ENCODE results near the gene TNS1. TPM values are rescaled to one million over a fixed set of nuclear protein-coding genes. Genes with fewer than 3 reads are reported as not detected.
A peak's percentile ranks its signal among the peaks of the same experiment; 100 is the strongest.

The TNS1 gene
- total RNA-seq, 2 donors from 2014 or later: 3.3 to 4.2 TPM

DNA sequence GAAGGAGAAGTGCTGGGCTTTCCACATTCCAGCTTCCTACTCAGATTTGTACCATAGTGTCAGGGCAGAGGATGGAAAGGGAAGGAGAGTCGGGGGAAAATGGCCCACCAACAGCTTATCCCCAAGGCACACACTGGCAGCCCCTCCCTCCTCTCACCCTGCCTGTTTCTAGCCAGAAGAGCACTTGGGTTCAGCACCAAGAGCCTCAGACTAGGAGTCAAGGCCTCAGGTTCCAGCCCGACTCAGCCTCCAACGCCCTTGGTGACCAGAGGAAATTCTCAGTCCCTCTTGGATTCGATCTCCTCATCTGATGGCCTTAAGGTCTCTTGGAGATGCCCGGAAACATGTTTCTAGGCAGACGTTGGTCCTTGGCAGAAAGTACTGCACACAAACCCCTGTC is 53.9 kb downstream of the TNS1 start:
- Histone ChIP-seq H3K9ac (ENCODE audit: extremely low read depth, low read length, poor library complexity, severe bottlenecking) (no peak overlapping the region), H3K27ac (ENCODE audit: low read depth, low read length) (no peak overlapping the region), H3K27me3 (ENCODE audit: control insufficient read depth, insufficient read depth, low read length, poor library complexity, severe bottlenecking) (no peaks in the 10 kb centered on the region), H3K4me3 (ENCODE audit: low read length) (no peak overlapping the region), H3K9me3 (ENCODE audit: control insufficient read depth, low read length) (no peaks in the 10 kb centered on the region), H3K4me1 (ENCODE audit: control insufficient read depth, insufficient read depth, low read length) (no peaks in the 10 kb centered on the region), H3K36me3 (ENCODE audit: control insufficient read depth, insufficient read depth, low read length) (no peaks in the 10 kb centered on the region)
- Mint-ChIP-seq H3K27me3 (ENCODE audit: insufficient read depth) (peaks cover 12% of the 10 kb centered on the region), H3K27ac (no peak overlapping the region), H3K4me3 (no peak overlapping the region), H3K4me1 (peaks cover 23% of the 10 kb centered on the region), H3K9me3 (no peaks in the 10 kb centered on the region), H3K36me3 (ENCODE audit: low read depth) (no peaks in the 10 kb centered on the region)
- TF ChIP-seq, protein P1, sequence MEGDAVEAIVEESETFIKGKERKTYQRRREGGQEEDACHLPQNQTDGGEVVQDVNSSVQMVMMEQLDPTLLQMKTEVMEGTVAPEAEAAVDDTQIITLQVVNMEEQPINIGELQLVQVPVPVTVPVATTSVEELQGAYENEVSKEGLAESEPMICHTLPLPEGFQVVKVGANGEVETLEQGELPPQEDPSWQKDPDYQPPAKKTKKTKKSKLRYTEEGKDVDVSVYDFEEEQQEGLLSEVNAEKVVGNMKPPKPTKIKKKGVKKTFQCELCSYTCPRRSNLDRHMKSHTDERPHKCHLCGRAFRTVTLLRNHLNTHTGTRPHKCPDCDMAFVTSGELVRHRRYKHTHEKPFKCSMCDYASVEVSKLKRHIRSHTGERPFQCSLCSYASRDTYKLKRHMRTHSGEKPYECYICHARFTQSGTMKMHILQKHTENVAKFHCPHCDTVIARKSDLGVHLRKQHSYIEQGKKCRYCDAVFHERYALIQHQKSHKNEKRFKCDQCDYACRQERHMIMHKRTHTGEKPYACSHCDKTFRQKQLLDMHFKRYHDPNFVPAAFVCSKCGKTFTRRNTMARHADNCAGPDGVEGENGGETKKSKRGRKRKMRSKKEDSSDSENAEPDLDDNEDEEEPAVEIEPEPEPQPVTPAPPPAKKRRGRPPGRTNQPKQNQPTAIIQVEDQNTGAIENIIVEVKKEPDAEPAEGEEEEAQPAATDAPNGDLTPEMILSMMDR (conservative IDR thresholded peaks at IDR 0.05): no peak
- no peak for DNase-seq
- 81 to 94% methylated on average over 6 of the region's 6 CpGs for WGBS, 2 experiments (ENCODE audit: insufficient coverage in 1 of 2, insufficient read length in 1 of 2)

DNA sequence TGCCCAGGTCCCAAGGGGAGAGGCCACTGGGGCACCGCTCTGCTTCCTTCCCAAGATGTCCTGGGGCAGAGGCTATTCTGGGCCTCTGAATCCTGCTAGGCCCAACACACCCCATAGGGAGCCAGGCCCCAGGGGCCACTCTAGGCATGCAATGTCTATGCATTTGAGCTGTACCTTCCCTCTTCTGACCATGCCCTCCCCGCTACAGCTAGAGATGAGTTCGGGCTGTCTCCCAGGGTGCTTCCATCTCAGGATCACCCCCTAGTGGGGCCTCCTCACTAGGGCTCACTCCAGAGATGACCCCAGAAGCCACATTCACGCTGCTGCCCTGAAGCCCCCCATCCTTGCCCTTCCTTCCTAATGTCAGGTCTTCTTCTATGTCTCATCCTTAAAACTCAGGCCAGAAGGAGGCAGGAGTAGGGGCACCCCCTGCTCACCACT is 54.4 kb downstream of the TNS1 start:
- no peaks in the 10 kb centered on the region for H3K9me3 ChIP-seq (ENCODE audit: control insufficient read depth, low read length)
- H3K27me3 ChIP-seq (ENCODE audit: control insufficient read depth, insufficient read depth, low read length, poor library complexity, severe bottlenecking): no peaks in the 10 kb centered on the region
- Mint-ChIP-seq H3K27ac (no peak overlapping the region), H3K4me1 (peaks cover 28% of the 10 kb centered on the region), H3K27me3 (ENCODE audit: insufficient read depth) (peaks cover 12% of the 10 kb centered on the region), H3K4me3 (no peak overlapping the region), H3K9me3 (no peaks in the 10 kb centered on the region), H3K36me3 (ENCODE audit: low read depth) (no peaks in the 10 kb centered on the region)
- no peaks in the 10 kb centered on the region for H3K36me3 ChIP-seq (ENCODE audit: control insufficient read depth, insufficient read depth, low read length)
- H3K4me1 ChIP-seq (ENCODE audit: control insufficient read depth, insufficient read depth, low read length): no peaks in the 10 kb centered on the region
- 95 to 100% methylated on average over 3 to 4 of the region's 4 CpGs for WGBS, 2 experiments (ENCODE audit: insufficient coverage in 1 of 2, insufficient read length in 1 of 2)
- DNase-seq: no peak
- no peak overlapping the region for H3K9ac ChIP-seq (ENCODE audit: extremely low read depth, low read length, poor library complexity, severe bottlenecking)
- TF ChIP-seq, protein P1 (conservative IDR thresholded peaks at IDR 0.05): no peak
- no peak overlapping the region for H3K27ac ChIP-seq (ENCODE audit: low read depth, low read length)
- no peak overlapping the region for H3K4me3 ChIP-seq (ENCODE audit: low read length)

DNA sequence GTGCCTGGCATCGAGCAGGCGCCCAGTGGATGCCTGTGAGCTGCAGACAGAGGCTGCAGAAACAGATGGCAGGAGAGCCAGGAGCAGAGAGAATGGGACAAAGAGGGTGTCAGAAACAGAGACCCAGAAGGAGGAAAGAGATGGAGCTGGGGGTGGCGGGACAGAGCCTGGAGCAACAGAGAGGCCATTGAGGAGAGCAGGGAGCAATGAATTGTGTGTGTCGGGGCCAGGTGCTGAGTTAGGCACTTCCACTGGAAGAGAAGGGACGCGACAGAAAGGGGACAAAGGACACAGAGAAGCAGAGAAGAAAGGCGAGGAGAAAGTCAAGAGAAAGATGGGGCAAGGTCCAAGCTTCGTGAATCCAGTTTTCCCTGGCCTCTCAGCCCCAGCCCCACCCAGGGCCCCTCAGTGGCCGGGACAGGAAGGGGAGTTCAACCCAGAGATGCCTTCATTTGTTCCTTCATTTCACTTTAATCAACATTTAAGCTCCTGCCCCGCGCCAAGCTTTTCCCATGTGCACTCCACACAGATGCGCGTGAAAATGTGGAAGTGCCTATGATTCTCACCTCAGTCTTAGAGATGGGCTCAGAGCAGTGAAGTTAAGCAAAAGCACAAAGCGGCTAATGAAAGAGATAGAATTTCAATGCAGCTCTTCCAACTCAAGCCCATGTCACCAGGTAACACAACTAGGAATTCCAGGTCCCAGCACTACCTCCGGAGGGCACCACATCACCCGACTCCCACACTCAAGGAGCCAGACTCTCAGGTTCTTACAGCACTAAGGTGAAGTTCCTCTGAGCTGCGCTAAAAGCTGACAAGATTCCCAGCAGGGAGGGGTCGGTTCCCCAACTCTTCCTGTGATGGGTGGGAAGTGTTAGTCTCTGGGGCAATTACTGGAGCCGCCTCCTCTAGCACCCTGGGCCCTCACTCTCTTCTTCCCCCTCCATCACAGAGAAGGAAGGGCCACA is 55.1 kb downstream of the TNS1 start:
- Mint-ChIP-seq H3K36me3 (ENCODE audit: low read depth) (no peaks in the 10 kb centered on the region), H3K4me1 (peaks cover 29% of the 10 kb centered on the region), H3K27ac (no peak overlapping the region), H3K27me3 (ENCODE audit: insufficient read depth) (peaks cover 12% of the 10 kb centered on the region), H3K9me3 (no peaks in the 10 kb centered on the region), H3K4me3 (no peak overlapping the region)
- TF ChIP-seq, protein P1 (conservative IDR thresholded peaks at IDR 0.05): peak; percentile 68
- no peak overlapping the region for H3K27ac ChIP-seq (ENCODE audit: low read depth, low read length)
- H3K4me1 ChIP-seq (ENCODE audit: control insufficient read depth, insufficient read depth, low read length): no peaks in the 10 kb centered on the region
- no peaks in the 10 kb centered on the region for H3K36me3 ChIP-seq (ENCODE audit: control insufficient read depth, insufficient read depth, low read length)
- no peaks in the 10 kb centered on the region for H3K27me3 ChIP-seq (ENCODE audit: control insufficient read depth, insufficient read depth, low read length, poor library complexity, severe bottlenecking)
- H3K9ac ChIP-seq (ENCODE audit: extremely low read depth, low read length, poor library complexity, severe bottlenecking): no peak overlapping the region
- WGBS, 2 experiments (ENCODE audit: insufficient coverage in 1 of 2, insufficient read length in 1 of 2): 78 to 88% methylated on average over 13 to 19 of the region's 19 CpGs
- H3K4me3 ChIP-seq (ENCODE audit: low read length): no peak overlapping the region
- peak; percentile 87 for DNase-seq
- no peaks in the 10 kb centered on the region for H3K9me3 ChIP-seq (ENCODE audit: control insufficient read depth, low read length)
